ENCODE data around the gene LIPC. TPM values are rescaled to one million over a fixed set of nuclear protein-coding genes. Genes with fewer than 3 reads are reported as not detected.

LIPC gene
- total RNA-seq, 1 donor from 2014 or later = not detected

DNA sequence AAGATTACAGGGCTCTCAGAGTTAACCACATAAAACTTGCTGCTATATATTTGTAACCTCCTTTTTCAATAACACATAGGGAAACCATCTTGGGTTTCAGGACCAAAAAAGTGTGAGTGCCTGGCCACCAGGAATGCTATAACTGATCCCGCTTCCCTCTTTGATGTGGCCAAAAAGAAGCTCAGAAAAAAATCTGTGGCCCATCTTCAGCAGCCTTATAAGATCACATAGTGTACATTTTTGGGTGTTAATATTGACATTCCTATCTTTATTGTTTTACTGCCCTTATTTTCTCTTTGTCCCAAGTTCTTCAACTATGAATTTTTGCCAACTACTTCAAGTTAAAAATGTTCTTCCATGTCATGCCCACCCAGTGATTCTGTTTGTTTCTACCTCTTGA lies 102.8 kb downstream of the LIPC start:
- DNase-seq (ENCODE audit: low spot score in 2 of 2, unreplicated experiment in 2 of 2) = no peak
- H3K27ac Mint-ChIP-seq = no peak overlapping the region
- no peaks in the 10 kb centered on the region for H3K36me3 Mint-ChIP-seq
- no peak overlapping the region for H3K4me3 Mint-ChIP-seq
- H3K4me1 Mint-ChIP-seq = peaks cover 6% of the 10 kb centered on the region
- H3K9me3 Mint-ChIP-seq = peaks cover 4% of the 10 kb centered on the region
- TF ChIP-seq, protein P1, sequence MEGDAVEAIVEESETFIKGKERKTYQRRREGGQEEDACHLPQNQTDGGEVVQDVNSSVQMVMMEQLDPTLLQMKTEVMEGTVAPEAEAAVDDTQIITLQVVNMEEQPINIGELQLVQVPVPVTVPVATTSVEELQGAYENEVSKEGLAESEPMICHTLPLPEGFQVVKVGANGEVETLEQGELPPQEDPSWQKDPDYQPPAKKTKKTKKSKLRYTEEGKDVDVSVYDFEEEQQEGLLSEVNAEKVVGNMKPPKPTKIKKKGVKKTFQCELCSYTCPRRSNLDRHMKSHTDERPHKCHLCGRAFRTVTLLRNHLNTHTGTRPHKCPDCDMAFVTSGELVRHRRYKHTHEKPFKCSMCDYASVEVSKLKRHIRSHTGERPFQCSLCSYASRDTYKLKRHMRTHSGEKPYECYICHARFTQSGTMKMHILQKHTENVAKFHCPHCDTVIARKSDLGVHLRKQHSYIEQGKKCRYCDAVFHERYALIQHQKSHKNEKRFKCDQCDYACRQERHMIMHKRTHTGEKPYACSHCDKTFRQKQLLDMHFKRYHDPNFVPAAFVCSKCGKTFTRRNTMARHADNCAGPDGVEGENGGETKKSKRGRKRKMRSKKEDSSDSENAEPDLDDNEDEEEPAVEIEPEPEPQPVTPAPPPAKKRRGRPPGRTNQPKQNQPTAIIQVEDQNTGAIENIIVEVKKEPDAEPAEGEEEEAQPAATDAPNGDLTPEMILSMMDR (IDR thresholded peaks at IDR 0.05; ENCODE audit: unreplicated experiment) = no peak
- no peaks in the 10 kb centered on the region for H3K27me3 Mint-ChIP-seq (ENCODE audit: low read depth)

DNA sequence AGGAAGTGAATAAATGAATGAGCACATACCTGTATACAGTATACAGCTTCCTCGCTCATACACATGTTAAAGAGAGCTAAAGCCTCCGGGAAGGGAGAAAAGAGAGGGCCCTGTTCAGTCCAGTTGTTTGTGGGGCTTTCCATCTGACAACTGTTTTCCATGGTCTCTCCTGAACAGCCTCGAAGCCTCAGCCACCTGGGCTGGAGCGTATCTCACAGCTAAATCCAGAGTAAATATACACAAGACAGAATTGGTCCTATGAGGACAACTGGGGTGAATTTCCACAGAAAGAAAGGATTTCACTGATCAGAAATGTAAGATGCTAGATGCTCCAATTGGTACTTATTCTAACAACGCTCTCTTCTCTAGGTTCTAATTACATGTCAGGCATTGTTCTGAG lies 103.5 kb downstream of the LIPC start:
- Mint-ChIP-seq H3K27me3 (ENCODE audit: low read depth) (no peaks in the 10 kb centered on the region), H3K36me3 (no peaks in the 10 kb centered on the region), H3K27ac (no peak overlapping the region), H3K4me3 (no peak overlapping the region), H3K4me1 (peaks cover 6% of the 10 kb centered on the region), H3K9me3 (peaks cover 4% of the 10 kb centered on the region)
- TF ChIP-seq, protein P1 (IDR thresholded peaks at IDR 0.05; ENCODE audit: unreplicated experiment) = no peak
- no peak for DNase-seq (ENCODE audit: low spot score in 2 of 2, unreplicated experiment in 2 of 2)

DNA sequence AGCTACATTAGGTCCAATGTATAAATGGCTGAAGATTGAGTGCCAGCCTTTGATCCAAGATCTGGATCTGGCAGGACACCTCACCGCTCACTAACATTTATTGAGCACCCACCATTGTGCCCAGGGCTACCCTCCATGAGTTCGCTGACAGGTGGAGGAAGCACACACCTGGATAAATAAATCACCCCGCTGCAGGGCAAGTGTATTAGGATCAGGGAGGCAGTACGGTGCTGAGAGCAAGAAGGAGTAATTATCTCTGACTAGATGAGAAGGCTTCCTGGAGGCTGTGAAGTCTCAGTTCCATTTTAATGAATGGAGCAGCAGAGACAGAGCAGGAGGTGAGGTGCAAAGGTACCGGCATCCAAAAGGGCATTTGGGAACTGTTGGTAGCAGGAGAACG lies 104.1 kb downstream of the LIPC start:
- Mint-ChIP-seq H3K36me3 (no peaks in the 10 kb centered on the region), H3K27me3 (ENCODE audit: low read depth) (no peaks in the 10 kb centered on the region), H3K4me1 (peaks cover 6% of the 10 kb centered on the region), H3K27ac (no peak overlapping the region), H3K4me3 (no peak overlapping the region), H3K9me3 (no peaks in the 10 kb centered on the region)
- TF ChIP-seq, protein P1 (IDR thresholded peaks at IDR 0.05; ENCODE audit: unreplicated experiment) = no peak
- no peak for DNase-seq (ENCODE audit: low spot score in 2 of 2, unreplicated experiment in 2 of 2)

DNA sequence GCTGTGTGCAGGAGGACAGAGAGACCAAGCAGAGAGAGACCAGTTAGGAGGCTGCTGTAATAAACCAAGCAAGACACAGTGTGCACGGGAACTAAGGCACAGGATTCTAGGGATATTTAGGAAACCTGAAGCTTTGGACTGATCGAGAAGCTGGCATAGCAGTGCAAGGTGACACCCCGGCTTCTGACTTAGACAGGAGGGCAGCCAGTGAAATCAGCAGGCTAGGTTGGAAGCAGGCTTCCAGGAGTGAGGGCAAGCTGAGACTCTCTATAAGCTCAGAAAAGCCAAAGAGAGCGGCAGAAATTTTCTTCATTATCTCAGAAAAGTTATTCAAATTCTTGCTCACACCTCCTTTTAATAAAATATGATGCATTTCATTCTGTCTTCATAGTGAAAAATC lies 104.6 kb downstream of the LIPC start:
- no peak overlapping the region for H3K4me3 Mint-ChIP-seq
- H3K36me3 Mint-ChIP-seq = no peaks in the 10 kb centered on the region
- TF ChIP-seq, protein P1 (IDR thresholded peaks at IDR 0.05; ENCODE audit: unreplicated experiment) = no peak
- no peak overlapping the region for H3K27ac Mint-ChIP-seq
- no peaks in the 10 kb centered on the region for H3K27me3 Mint-ChIP-seq (ENCODE audit: low read depth)
- H3K4me1 Mint-ChIP-seq = peaks cover 5% of the 10 kb centered on the region
- no peaks in the 10 kb centered on the region for H3K9me3 Mint-ChIP-seq
- no peak for DNase-seq (ENCODE audit: low spot score in 2 of 2, unreplicated experiment in 2 of 2)

DNA sequence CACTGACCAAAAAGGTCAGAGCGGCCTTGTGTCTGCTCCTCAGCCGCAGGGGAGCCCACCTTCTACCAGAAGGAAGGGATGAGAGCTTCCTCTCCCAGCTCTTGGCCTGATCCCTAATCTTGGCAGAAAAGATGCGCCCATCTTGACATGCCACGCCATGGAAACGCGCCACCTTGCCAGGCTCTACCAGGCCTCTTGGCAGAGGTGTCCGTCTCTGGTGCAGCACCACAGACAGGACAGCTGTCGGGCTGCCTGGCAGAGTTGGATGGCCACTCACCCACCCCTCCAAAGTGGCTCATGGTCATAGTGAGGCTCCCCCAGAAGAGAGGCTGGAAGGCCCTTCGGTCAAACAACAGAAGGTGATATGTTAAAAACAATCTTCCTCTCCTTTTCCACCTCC lies 105.2 kb downstream of the LIPC start:
- TF ChIP-seq, protein P1 (IDR thresholded peaks at IDR 0.05; ENCODE audit: unreplicated experiment) = no peak
- DNase-seq (ENCODE audit: low spot score in 2 of 2, unreplicated experiment in 2 of 2) = no peak
- no peak overlapping the region for H3K27ac Mint-ChIP-seq
- no peaks in the 10 kb centered on the region for H3K9me3 Mint-ChIP-seq
- H3K27me3 Mint-ChIP-seq (ENCODE audit: low read depth) = peaks cover under 1% of the 10 kb centered on the region
- no peaks in the 10 kb centered on the region for H3K36me3 Mint-ChIP-seq
- no peaks in the 10 kb centered on the region for H3K4me1 Mint-ChIP-seq
- H3K4me3 Mint-ChIP-seq = no peak overlapping the region

DNA sequence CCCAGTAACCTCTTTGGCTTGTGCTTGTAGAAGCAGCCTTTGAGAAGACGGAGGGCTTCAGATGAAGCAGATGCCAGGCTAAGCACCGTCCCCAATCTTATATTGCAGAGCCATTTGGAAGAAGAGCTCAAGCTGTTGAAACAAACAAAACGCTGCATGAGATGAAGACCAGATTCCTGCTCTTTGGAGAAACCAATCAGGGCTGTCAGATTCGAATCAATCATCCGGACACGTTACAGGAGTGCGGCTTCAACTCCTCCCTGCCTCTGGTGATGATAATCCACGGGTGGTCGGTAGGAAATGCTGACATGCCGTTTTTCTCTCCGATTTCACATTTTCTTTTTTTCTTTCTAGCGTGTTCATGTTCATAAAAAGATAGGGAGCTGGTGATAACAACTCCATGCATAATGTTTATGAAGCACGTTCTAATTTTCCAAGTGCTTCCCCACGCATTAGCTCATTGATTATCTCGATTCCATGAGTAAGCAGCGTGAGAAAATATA lies 106.5 kb downstream of the LIPC start:
- H3K36me3 Mint-ChIP-seq = no peaks in the 10 kb centered on the region
- TF ChIP-seq, protein P1 (IDR thresholded peaks at IDR 0.05; ENCODE audit: unreplicated experiment) = no peak
- H3K4me1 Mint-ChIP-seq = no peaks in the 10 kb centered on the region
- no peak overlapping the region for H3K27ac Mint-ChIP-seq
- H3K9me3 Mint-ChIP-seq = no peaks in the 10 kb centered on the region
- H3K27me3 Mint-ChIP-seq (ENCODE audit: low read depth) = peaks cover 2% of the 10 kb centered on the region
- no peak for DNase-seq (ENCODE audit: low spot score in 2 of 2, unreplicated experiment in 2 of 2)
- no peak overlapping the region for H3K4me3 Mint-ChIP-seq

All from mesothelial cell of epicardium (in vitro differentiated cells).